IPS-NIHi7 (cell line): Measurements from ENCODE around the gene SLC44A2.

ENCODE experiments used
- DNase-seq: peaks from one replicate; pipeline ENCODE4 v3.0.0; 2012; ENCODE audit warnings: mixed read lengths; ENCODE audit errors: extremely low spot score

Gene SLC44A2

GRCh38 chr19:10615429-10616023, 9.8 kb upstream of the SLC44A2 start:
- no peak for DNase-seq

DNA sequence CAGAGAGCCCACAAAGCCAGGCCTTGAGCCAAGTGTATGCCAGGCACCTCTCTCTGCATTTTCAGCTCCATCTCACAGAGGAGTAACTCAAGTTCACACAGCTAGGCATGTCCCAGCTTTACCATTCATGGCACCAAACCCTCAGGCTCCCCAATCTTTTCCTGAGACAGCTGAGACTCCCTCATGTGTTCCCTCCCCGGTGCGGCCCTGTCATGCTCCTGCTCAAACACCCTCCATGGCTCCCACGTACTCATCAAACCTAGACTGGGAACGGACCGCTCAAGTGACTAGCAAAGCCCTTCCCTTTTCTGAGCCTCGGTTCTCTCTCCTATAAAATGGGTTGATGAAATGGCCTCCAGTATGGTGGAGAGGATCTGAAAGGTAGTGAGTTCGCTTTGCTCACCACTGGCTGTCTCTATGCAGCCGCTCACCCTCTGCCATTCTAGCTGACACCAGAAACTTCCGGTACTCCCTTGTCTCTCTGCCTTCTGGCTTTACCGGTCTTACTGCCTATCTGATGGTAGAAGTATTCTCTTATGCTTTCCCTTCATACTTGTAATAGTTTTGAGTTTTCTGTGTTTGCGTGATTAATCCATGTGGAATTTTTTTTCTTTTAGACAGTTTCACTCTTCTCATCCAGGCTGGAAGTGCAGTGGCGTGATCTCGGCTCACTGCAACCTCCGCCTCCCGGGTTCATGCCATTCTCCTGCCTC, 7.8 kb upstream of the SLC44A2 start:
- no peak for DNase-seq

DNA sequence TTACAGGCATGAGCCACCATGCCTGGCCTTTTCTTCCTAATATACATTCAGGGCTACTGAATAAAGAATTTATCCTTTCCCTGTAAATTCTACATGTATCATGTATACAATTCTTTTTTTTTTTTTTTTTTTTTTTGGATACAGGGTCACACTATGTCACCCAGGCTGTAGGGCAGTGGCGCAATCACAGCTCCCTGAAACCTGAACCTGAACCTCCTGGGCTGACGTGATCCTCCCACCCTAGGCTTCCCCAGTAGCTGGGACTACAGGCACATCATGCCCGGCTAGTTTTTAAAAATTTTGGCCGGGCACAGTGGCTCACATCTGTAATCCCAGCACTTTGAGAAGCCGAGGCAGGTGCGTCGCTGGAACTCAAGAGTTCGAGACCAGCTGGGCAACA, 6.5 kb upstream of the SLC44A2 start:
- DNase-seq: no peak

DNA sequence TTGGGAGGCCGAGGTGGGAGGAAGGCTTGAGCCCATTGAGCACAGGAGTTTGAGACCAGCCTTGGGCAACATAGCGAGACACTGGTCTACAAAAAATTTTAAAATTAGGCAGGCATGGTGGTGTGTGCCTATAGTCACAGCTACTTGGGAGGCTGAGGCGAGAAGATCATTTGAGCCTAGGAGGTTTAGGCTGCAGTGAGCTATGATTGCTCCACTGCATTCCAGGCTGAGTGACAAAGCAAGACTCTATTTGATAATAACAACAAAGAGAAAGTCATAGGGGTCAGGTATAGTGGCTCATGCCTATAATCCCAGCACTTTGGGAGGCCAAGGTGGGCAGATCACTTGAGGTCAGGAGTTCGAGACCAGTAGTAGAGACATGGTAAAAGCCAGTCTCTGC, 4.6 kb upstream of the SLC44A2 start:
- DNase-seq: no peak

DNA sequence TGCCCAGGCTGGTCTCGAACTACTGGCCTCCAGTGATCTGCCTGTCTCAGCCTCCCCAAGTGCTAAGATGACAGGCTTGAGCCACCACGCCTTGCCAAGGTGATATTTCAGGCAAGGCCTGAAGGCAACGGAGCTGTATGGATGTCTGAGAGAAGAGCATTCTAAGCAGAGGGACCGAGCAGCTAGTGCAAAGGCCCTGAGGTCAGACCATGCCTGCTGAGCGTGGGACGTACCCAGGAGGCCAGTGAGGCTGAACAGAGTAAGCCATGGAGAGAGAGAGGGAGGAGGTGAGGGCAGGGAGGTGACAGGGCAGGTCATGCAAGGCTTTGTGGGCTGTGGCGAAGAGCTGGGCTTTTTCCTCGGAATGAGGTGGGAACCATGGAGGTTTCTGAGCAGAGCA, 3.4 kb upstream of the SLC44A2 start:
- no peak for DNase-seq

DNA sequence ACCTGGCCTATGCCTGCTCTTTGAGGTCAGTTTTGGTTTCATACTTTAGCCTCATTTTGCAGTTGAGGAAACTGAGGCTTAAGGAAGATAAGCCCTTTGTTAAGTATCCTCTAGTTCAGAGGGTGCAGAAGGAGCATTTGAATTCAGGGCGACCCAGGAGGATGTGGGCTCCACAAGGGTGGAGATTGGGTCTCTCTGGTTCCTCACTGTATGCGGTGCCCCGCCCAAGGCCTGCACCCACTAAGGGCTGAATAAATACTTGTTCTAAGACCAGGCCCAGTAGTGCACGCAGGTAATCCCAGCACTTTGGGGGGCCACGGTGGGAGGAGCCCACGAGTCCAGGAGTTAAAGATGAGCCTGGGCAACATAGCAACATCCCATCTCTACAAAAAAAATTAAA, 768 bp upstream of the SLC44A2 start:
- no peak for DNase-seq

DNA sequence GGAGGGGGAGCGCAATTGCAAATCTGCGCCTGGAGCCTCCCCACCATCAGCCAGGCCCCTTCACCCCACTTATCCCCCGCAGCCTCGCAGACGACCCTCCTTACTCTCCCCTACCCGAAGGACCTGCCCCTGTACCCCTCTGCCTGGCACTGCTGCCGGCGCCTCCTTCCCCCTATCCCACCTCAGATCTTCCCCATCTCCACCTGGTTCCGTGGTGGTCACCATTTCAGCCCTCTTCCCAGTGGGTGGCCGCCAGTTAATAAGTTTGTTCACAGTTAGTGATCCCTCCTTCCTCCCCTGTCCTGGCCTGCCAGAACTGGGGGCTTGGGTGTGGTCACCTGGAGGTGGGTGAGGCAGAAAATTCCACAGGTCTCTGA, 397 bp downstream of the SLC44A2 start:
- DNase-seq: no peak

DNA sequence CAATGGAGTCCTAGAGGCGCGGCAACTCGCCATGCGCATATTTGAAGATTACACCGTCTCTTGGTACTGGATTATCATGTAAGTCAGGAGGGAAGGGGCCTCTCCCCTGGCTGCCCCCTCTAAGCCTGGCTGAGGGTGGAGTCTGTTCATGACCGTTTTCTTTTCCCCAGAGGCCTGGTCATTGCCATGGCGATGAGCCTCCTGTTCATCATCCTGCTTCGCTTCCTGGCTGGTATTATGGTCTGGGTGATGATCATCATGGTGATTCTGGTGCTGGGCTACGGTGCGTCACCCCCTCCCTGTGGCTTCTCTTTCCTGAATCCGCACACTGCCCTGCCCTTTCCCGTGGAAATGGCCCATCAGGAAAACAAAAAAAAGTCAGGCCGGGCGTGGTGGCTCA, 6.5 kb downstream of the SLC44A2 start:
- DNase-seq: no peak

DNA sequence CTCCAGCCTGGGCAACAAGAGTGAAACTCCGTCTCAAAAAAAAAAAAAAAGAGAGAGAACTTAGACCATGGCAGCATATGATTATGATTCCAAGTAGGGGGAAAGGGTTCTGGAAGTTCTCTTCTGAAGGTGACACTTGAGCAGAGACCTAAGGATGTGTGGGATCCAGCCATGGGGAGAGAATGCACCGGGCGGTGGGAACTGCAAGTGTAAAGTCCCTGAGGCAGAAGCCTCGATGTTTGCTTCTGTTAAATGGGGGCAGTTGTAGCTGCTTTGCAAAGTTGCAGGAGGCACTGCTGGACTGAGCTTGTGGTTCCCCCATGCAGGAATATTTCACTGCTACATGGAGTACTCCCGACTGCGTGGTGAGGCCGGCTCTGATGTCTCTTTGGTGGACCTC, 9.1 kb downstream of the SLC44A2 start:
- DNase-seq: no peak

DNA sequence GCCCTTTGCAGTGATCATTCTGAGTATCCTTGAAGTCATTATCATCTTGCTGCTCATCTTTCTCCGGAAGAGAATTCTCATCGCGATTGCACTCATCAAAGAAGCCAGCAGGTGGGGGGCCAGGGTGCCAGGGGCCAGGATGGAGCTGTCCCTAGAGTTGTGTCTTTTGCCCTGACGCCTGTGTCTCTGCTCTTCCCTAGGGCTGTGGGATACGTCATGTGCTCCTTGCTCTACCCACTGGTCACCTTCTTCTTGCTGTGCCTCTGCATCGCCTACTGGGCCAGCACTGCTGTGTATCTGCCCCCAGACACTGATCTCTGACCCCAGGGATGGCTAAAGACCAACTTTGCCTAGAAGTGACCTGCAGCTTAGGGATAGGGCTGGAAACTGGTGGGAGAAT, 9.6 kb downstream of the SLC44A2 start:
- no peak for DNase-seq

DNA sequence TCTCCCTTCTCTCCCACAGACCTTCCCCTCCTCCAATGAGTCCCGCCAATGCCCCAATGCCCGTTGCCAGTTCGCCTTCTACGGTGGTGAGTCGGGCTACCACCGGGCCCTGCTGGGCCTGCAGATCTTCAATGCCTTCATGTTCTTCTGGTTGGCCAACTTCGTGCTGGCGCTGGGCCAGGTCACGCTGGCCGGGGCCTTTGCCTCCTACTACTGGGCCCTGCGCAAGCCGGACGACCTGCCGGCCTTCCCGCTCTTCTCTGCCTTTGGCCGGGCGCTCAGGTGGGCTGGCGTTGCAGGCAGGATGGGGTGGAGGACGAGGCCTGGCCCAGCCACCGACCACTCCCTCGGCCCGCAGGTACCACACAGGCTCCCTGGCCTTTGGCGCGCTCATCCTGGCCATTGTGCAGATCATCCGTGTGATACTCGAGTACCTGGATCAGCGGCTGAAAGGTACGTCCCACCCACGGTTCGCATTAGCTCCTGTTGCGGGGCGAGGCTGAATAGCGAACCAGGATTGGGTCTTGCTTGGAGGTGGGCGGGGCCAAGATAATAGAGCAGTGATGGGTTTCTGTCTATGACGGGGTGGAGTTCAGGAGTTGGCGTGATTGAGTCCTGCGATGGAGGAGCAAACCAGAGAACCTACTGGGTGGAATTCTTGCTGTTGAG, 11.1 kb downstream of the SLC44A2 start:
- peak; percentile 63 for DNase-seq

DNA sequence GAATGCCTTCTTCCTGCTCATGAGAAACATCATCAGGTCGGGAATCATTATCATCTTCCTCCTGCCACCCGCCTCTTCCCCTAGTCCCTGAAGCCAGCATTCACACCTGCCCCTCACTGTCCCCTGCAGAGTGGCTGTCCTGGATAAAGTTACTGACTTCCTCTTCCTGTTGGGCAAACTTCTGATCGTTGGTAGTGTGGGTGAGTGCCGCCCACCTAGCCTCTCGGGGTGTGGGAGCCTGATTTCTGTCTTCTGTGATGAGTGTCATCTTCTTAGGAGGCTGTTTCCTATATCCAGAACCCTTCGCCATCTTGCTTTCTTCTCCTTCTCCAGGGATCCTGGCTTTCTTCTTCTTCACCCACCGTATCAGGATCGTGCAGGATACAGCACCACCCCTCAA, 12.5 kb downstream of the SLC44A2 start:
- DNase-seq: no peak

DNA sequence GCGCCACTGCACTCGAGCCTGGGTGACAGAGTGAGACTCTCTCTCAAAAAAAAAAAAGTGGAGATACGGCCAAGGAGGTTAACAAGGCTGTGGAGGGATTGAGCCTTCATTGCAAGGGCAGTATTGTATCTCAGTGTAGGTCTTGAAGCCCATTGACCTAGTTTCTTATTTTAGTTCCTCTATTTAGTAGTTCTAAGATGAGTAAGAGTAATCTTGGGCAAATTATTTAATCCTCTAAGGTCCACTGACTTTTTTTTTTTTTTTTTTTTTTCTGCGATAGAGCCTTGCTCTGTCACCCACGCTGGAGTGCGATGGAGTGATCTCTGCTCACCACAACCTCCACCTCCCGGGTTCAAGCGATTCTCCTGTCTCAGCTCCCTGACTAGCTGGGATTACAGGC, 14.5 kb downstream of the SLC44A2 start:
- no peak for DNase-seq

DNA sequence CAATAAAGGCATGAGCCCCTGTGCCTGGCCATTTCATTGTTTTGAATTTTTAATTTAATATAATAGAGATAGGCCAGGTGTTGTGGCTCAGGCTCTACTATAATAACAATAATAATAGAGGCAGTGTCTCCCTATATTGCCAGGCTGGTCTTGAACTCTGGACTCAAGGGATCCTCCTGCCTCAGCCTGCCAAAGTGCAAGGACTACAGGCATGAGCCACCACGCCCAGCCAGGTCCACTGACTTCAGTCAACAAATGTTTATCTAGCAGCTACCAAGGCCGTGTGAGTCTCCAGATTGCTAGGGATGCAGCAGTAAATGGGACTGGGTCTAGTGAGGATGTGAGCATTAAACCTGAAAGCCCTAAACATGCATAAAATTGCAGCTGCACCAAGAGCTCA, 15.0 kb downstream of the SLC44A2 start:
- DNase-seq: no peak

DNA sequence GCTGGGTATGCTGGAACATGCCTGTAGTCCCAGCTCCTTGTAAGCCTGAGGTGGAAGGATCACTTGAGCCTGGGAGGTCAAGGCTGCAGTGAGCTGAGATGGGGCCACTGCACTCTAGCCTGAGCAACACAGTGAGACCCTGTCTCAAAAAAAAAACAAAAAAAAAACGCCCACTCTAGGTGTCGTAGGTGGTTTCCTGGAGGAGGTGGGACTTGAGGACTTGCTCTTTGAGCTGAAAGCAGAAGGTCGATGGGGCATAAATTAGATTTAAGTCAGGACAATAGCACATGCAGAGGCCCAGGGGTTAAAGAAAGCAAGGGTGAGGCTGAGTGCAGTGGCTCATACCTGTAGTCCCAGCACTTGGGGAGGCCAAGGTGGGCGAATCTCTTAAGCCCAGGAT, 15.9 kb downstream of the SLC44A2 start:
- no peak for DNase-seq

DNA sequence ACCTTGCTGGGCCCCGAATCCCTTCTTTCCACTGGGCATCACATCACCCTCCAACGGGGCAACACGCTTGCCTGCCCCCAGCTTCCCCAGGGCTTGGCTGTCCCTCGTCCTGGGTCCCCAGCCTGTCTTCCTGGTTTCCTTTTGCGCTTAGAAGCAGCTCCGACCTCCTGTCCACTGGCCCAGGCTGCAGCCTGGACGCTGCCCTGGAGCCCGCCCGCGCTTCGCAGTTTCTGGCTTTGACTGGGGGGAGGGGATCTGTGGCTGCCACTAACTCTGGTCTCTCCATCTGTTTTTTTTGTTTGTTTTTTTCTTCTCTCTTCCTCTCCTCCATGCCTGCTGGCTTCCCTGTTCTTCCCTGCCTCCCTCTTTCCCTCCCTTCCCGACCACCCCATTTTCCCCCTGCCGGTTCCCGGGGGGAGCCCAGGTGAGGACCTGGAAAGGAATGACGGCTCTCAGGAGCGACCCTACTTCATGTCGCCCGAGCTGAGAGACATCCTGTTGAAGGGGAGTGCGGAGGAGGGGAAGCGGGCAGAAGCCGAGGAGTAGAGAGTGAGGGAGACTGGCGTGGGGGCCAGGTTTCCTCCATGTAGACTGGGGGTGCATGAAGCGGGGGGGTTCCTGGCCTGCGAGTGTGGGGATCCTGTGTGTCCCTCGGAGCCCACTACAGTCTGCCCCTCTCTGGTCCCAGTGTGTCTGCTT, 17.3 kb downstream of the SLC44A2 start:
- peak; percentile 13 for DNase-seq

GRCh38 chr19:10643172-10643967, 18.0 kb downstream of the SLC44A2 start:
- DNase-seq: peak; percentile 8

- peak; percentile 34 for DNase-seq
These were observed 18.6 kb downstream of the SLC44A2 start for GRCh38 chr19:10643968-10644259.

DNA sequence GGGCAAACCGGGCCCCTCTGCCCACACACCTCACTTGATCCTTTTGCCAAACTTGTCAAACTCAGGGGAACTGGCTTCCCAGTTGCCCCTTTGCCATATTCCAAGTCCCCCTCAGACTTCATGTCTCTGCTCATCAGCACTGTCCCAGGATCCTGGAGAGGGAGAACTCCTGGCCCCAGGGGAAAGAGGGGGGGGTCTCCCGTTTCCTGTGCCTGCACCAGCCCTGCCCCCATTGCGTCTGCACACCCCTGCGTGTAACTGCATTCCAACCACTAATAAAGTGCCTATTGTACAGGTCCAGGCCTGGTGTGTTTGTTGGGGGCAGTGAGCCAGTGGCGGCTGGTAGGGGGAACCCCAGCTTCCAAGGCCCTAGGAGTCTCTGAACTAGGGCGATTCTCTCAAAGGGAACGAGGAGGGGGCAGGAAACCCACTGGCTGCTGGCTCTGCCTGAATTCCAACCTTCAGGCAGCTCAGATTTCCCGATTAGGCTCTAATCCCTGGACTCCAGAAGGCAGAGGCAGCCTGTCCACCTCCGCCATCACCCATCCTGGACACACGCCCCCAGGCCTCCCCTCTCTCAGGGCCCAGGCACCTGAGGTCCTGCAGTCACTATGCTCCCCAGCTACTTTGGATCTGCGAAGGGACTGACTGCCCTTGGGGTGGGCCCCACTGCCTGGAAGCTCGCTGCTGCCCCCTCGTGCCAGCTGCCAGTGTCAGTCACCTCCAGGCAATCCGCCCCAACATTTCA, 19.1 kb downstream of the SLC44A2 start:
- DNase-seq: peak; percentile 95

DNA sequence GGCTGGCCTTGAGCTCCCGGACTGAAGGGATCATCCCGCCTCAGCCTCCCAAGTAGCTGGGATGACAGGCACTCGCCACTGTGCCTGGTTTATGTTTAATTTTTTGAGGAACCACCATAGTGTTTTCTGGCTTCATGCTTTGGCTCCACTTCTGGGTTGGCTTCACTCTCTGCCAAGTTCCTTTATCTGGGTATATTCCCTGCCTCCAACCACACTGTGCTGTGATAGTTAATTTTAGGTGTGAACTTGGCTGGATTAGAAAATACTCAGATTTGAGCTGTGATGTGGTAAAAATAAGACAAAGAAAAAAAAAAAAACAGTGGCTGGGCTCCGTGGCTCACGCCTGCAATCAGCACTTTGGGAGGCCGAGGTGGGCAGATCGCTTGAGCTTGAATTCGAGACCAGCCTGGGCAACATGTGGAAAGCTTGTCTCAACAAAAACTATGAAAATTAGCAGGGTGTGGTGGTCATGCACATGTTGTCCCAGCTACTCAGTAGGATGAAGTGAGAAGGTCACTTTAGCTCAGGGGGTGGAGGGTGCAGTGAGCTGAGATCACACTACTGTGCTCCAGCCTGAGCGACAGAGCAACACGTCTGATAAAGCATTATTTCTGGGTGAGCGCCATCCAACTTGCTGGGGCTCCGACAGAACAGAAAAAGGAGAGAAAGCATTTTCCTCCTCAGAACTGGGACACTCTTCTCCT, 21.3 kb downstream of the SLC44A2 start:
- DNase-seq: no peak

- DNase-seq: no peak
These were observed 23.0 kb downstream of the SLC44A2 start for GRCh38 chr19:10648360-10648759.
